HG03159 (cell line): ENCODE data around the gene USP7.
A peak's percentile ranks its signal among the peaks of the same experiment; 100 is the strongest.

Source experiments
- ATAC-seq: cut with Tn5 transposase; IDR thresholded peaks from one replicate; pipeline ENCODE4 v1.9.1; 2021; ENCODE audit warnings: mild to moderate bottlenecking, moderate library complexity; ENCODE audit not compliant: unreplicated experiment

USP7 gene

DNA sequence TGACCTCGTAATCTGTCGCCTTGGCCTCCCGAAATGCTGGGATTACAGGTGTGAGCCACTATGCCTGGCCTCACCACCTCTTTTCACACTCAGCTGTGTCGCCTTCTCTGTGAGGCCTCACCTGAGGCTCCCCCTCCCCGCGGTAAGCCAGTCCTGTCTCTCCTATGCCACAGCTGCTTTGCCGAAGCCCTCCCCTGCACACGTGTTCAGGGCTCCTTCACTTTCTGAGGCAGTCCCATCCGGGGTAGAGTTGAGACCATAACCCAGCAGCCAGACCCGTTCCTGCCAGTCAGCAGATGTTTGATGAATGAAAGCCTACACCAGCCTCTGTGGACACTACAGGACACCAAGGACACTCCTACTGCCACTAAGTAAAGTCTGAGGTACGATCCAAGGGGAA is 10.6 kb downstream of the USP7 start:
- ATAC-seq: no peak

DNA sequence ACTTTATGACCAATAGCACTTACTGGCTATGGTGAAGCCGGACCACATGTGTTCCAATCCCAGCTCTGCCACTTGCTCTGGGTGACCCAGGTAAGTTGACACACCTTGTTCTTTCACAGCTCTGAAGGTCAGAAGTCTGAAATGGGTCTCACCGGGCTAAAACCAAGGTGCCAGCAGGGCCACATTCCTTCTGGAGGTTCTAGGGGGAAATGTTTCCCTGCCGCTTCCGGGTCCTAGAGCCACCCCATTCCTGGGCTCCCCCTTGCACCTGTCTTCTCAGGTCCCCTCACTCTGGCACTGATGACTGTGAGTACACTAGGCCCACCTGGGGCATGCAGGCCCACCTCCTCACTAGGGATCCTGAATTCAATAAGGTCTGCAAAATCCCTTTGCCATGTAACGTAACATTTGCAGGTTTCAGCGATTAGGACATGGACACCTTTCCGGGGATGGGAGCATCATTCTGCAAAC is 11.4 kb downstream of the USP7 start:
- ATAC-seq: no peak

GRCh38 chr16:8951447-8952280 is 12.0 kb downstream of the USP7 start:
- no peak for ATAC-seq

GRCh38 chr16:8950580-8951077 is 13.1 kb downstream of the USP7 start:
- ATAC-seq: no peak

DNA sequence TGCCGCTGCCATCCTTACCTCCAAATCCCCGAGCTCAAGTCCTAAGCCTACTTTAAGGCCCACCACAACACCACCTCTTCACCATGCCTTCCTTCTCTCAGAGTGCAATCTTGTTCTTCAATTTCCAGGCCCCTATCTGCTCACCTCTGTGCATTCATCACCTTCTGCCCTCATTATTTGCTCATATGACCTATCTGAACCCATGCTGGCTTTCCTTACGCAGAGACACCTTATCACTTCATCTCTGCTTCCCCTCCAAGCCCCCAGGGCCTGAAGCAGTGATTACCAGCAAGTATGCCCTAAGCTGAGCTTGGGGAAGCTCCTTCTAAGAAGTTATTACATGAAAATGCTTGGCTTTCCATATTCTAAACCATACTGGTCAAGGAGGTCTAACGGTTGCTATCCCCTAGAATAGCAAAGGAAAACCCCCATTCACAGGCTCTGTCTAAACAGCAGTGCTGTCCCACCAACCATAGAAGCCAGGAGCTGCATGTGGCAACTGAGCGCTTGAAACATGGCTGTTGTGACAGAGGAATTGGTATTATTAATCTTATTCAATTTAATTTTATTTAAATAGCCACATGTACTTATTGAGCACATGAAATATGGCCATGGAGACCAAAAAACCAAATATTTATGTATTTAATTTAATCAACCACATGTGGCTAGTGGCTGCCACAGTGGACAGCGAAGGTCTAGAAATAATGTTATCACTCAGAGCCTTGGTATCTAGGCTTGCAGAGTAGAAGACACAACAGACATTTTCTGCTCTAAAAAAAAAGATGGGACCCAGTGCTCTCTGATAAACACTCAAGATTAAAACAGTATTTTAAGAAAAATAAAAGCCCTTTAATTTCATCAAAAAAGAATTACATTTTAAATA is 13.9 kb downstream of the USP7 start:
- no peak for ATAC-seq

DNA sequence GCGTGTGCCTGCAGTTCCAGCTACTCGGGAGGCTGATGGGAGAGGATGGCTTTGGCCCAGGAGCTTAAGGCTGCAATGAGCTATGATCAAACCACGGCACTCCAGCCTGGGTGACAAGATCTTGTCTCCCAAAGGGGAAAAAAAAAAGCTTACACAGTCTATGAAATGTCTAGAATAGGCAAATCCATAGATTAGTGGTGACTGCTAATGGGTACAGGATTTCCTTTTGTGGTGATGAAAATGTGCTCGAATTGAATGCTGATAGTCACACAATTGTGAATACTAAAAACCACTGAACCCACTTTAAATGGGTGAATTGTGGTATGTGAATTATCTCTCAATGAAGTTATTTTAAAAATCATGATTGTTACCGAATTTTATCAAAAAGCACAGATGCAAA is 14.9 kb downstream of the USP7 start:
- ATAC-seq: no peak

- ATAC-seq: no peak
Measured at GRCh38 chr16:8948069-8948593, 15.6 kb downstream of the USP7 start.

DNA sequence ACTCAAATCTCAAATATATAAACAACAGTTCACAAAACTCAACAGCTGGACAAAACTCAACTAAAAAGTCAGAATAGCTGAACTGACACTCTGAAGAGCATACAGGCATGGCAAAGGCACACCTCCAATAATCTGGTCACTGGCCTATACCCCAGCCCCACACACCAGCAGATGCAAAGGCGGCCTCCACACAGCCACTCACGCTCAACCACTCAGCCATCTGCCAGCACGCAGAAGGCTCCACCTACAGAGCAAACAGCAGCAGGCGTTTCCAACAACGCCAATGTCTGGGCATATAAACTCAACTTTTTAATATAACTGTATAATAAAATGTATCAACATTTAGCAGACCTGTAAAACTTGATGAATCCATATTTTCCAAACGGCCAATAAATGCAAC is 17.2 kb downstream of the USP7 start:
- no peak for ATAC-seq

DNA sequence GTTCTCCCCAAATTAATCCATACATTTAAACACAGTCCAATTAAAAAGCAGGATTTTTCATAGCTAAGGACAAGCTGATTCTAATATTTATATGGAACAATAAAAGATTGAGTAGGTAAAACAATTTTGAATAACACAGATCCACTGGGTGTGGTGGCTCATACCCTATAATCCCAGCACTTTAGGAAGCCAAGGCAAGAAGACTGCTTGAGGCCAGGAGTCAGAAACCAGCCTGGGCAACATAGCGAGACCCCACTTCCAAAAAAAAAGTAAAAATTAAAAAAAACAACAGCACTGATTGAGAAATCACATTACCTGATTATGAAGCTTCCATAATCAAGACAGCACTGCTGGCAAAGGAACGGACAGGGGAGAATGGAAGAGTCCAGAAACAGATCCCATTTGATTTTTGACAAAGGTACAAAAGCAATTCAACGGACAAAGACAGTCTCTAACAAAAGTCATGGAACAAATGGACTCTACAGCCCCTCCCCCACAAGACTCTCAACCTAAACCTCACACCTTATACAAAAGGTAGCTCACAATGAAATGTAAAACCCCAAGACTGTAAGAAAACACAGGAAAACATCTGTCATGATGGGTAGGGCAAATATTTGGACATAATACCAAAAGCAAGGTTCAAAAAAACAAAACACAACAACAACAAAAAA is 17.9 kb downstream of the USP7 start:
- ATAC-seq: no peak

DNA sequence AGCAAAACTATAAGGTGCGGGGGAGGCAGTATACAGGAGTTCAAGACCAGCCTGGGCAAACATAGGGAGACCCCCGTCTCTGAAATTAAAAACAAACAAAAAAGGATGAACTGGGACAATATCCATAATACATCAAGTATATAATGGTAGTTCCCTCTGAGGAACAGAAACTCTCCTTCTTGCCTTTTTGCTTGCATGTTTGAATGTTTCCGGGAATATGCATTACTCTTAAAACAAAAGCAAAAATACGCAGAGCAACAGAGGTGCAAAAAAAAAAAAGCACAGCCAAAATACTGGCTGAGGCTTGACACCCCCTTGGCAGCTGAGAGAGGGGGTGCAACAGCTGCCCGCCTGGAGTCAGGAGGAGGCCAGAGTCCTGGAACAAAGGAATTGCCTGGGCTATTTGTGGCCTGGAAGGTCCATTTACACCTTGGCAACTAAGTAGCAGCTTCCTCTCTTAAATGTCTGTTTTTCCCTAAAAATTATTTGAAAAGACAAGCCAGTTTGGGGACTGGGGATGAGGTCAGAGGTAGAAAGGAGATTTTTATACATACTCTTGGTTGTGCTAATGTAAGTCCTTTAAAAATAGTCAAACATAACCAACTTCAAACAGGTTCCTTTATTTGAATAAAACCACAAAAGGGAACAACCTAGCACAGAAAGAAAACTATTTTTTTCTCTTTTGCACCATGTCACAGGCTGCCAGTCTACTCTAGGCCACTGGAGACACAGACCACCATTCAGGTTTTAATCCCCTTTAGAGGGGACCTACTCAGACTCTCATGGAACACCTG is 19.5 kb downstream of the USP7 start:
- ATAC-seq: peak; percentile 84

DNA sequence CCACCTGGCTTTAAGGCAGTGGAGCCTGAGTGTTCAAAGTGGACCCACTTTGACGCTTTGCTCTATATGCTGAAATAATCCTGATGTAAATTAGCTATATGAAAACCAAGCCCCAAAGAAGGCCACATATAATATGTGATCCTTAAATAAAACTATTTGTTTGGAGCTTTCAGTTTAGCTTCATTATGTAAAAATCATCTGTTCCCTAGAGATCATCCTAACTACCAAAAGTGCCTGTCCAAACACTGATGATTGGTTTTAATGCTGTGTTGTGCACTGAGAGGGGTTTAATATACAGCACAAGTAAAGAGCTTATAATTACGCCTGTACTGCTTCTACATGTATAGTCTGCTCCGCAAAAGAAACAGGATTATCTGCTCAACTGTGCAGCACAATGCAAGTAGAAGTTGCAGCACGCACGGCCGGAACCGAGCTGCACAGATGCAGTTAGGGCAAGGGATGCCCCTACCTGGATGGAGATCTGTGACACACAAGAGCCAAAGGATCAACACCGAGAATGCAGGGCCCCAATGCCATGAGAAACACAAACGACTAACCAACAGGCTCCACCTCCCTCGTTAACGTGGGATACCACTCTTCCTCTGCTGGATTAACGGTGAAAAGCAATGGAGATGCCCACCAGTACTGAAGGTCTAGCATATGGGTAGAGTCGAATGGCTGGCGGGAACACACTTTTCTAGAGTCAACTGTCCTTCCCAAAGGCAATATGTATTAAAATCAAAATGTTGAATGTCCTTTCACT is 20.5 kb downstream of the USP7 start:
- ATAC-seq: no peak

- no peak for ATAC-seq
Measured at GRCh38 chr16:8941718-8942344, 21.9 kb downstream of the USP7 start.

DNA sequence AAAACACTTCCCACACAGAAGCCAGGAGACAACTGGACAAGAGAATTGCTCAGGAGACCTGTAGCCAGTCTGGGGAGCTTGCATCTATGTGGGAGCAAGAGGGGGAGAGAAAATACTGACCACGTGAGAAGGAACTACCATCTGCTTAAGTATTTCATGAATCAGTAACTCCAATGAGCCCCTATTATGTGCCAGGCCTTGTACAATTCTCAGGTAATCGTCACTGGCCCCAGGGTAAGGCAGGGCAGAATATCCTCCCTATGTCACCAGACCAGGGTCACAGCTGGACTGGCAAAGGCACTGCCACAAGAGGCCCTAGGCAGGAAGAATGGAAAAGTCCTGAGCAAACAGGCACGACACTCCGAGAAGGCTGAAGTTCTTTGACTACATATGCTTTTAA is 25.9 kb downstream of the USP7 start:
- ATAC-seq: no peak

GRCh38 chr16:8936421-8936820 is 27.3 kb downstream of the USP7 start:
- ATAC-seq: peak; percentile 86

DNA sequence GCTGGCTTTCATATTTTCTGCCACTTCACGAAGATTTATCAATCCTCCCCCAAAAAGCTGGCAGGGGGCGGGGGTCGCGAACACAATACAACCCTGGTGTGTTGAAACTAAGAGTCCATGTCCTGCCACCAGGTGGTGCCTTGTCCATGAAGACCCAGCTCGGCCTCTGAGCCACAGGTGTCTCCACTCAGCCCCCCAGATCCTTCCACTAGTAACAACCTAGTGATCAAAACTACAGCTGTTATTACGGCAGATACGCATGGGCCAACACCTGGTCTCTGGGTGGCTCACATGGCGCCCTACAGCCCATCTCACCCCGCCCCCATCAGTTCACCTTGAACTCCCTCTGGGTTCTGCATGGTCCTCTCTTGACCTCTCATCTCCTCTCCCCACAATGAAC is 27.7 kb downstream of the USP7 start:
- peak; percentile 29 for ATAC-seq

GRCh38 chr16:8934601-8935000 is 29.1 kb downstream of the USP7 start:
- ATAC-seq: no peak

GRCh38 chr16:8931859-8932258 is 31.8 kb downstream of the USP7 start:
- no peak for ATAC-seq

GRCh38 chr16:8929086-8929748 is 34.5 kb downstream of the USP7 start:
- ATAC-seq: no peak
